Iris pigment epithelial cell (primary cell): ENCODE results near the gene MALRD1.

ENCODE experiments used
- DNase-seq: peaks from one replicate; pipeline ENCODE4 v3.0.0-alpha.2; 2011; ENCODE audit warnings: low read depth

MALRD1 gene

DNA sequence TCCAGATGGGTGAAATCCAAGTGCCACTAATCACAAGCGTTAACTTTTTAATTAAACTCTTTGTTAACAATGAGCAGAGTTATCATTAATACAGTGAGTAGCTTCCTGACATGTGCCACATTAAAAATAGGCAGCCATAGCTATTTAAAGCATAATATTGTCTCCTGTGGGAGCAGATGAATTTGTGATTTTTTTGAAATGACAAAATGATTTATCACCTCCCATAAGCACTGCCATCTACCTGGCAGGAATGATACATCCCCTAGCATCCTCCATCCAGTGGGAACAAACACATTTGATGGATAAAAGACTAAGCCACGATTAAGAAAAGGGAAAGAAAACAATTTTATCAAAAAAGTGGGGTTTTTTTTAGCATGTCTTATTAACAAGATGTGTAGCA is 605.3 kb downstream of the MALRD1 start:
- DNase-seq: no peak

DNA sequence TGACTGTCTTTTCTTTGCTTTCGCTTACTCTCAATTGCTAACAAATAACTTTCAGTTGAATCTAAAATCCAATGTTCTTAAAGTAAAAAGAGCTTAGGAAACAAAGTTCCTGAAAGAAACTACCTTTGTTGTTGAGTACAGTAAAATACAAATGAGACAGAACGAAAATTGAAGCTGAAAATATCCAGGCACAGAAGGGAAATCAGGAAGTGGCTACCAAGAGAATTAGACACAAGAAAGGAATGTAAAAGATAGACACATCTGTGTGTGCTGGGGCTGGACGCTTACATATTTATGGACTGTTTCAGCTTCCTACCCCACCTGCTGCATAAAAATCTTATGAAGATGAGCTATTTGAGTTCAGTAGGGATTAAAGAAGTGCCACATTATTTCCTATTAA is 606.0 kb downstream of the MALRD1 start:
- DNase-seq: peak; percentile 89

DNA sequence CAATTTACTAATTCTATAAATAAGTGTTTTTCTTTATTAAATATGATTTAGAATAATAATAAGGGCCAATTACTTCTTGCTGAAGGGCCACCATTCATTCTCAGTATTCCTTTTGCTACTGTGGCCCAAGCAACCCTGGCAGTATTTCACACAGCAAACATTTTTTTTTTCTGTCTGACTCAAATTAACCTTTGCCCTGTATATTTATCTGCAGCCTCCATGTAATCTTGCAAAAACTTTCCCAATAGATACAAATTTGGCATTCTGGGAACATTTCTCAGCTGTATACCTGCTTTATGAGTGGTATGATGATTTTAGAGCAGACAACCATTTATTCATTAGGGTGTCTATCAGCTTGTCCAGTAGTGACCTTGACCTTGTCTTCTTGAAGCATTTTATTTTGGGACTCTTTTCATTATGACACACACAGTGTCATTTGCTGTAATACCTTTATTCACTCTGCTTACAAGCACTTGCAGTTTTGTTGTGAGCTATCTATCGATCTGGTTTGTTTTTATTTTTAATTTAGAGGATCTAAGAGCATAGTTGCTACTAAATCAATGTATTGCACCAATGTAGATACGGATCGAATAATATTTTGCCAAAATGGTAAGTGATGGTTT is 607.9 kb downstream of the MALRD1 start:
- DNase-seq: peak; percentile 39

DNA sequence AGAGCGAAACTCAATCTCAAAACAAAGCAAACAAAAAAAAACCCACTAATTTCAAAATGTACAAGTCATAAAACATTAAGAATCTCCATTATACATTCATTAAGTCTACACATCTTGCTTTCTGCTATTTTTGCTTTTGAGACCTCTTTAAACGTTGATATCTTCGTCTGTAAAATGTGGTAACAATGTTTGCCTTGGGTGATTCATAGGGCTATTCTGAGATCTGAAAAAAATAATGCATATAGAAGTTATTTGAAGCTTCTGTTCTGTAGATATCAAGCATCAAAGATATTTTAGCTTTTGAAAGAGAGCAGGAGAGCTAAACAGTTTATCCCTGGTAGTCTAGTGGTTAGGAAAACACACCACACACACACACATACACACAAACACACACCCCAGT is 609.5 kb downstream of the MALRD1 start:
- peak; percentile 71 for DNase-seq

DNA sequence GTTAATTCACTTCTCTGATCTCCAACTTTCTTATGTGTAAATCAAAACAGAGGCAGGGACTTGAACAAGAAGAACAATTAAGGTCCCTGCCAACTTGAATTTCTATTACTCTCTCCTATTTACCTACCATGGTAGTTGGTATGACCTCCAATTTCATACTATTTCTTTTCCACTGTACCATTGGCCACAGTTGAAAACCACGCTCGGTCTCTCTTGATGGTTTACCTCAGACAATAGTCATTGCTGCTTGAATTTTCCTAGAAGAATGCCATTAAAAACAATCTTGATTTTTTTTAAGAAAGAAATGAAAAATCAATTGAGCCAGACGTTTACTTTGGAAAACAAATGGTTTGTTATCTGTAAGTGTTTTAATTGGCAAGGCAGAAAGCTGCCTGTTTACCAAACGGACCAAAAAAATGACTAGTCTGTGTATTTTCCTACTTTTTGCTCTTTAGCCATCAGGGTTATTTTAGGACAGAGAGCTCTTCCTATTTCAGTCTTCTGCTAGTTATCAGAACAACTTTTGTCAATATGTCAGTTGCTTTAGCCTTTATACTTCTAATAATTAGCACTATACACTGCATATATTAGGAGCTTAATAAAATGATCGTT is 610.1 kb downstream of the MALRD1 start:
- DNase-seq: no peak

DNA sequence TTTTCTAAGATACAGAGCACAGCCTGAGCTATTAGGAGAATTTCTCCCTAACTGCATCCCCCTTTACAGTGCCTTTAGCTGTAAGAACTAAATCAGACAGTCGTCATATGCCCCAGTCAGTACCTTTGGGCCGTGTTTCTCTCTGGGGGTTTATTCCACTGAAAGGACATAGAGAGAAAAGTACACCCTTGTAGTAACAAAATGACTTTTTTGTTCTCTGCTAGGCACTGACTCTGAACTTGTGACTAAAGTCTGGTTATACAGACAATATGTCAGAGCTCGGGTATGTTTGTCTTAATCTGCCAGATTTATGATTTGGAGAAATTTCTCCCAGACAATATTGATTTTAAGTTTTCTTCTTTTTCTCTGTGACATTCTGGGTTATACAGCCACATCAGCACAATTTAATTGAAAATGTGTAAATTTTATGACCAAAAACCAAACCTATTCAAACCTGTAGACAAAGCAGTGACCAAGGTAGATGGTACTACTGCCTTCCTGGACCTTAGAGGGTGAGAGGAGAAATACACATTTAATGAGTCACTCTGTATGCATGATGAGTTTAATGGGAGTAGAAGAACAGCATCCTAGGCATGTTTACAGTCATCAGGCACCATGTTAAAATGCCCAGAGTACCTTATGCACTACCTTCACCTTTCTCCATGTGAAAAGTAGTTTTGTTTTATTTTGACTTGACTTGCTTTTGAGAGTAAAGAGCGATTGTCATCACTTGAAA is 611.5 kb downstream of the MALRD1 start:
- DNase-seq: peak; percentile 60

DNA sequence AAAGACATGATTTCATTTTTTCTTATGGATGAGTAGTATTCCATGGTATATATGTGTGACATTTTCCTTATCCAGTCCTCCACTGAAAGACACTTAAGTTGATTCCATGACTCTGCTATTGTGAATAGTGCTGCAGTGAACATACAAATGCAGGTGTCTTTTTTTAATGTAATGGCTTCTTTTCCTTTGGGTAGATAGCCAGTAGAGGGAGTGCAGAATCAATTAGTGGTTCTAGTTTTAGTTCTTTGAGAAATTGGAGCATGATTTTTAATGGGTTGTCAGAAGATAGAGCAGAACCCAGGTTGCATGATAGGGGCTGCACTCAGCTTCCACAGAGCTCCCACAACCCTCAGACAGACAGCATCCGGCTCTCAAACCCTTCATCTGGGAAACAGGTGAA is 614.7 kb downstream of the MALRD1 start:
- no peak for DNase-seq

DNA sequence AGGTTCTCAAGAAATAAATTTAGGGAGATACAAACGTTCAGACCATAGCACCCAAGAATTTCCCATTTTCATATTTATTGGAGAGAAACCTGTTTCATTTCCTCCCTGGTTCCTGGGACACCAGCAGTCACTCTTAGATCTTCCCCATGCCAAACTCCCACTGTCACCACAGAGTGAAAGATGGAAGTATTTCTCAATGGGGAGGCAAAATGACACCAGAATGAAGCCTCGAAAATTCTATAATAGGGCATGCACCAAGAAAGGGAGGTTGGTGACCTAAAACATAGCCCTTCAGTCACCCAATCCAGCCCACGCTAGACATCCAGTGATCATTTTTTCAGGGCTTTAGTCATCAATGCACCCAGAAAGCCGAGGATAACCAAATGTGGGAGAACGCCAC is 619.5 kb downstream of the MALRD1 start:
- no peak for DNase-seq

DNA sequence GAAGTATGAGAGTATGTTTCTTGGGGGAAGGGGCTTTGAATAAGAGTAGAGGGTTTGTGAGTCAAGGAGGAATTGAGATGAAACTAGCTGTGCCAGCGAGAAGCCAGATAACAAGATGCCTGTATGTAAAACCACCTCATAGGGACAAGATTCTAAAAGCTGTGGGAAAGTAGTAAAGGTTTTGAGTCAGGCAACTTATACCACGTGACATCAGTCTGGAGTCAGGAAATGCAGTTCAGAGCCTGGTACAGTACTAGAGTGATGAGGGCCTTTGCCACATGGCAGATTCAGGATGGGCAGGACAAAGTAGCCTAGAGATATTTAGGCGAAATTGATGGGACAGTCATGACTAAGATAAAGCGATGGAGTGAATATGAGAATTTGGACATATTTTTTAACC is 627.5 kb downstream of the MALRD1 start:
- no peak for DNase-seq

DNA sequence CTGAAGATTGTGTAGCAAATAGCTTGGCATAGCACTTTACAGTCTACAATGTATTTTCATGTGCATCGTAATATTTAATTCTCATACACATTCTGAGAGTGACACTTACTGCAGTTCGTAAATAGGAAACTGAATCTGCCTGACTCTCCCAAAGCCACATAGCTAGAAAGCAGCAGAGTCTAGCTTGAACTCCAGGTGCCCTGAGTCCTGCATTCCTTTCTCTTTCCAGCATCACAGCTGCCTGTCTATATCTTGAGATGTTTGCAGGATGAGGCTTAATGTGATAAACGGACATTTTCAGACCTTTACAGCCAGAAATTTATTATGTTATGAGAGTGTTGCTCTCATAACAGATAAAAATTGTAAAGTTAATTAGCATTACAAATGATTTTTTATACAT is 634.8 kb downstream of the MALRD1 start:
- peak; percentile 76 for DNase-seq

DNA sequence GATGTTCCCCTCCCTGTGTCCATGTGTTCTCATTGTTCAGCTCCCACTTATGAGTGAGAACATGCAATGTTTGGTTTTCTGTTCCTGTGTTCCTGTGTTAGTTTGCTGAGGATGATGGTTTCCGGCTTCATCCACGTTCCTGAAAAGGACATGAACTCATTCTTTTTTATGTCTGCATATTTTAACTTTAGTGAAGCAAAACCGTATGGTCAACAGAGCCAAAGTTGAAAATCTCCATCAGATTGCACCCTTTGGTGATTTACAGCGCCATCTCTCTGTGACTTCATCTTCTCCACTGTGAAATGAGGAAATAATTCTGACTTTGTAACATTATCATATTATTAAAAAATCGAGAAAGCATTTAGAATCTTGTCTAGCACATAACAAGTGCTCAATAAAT is 635.4 kb downstream of the MALRD1 start:
- DNase-seq: peak; percentile 69

DNA sequence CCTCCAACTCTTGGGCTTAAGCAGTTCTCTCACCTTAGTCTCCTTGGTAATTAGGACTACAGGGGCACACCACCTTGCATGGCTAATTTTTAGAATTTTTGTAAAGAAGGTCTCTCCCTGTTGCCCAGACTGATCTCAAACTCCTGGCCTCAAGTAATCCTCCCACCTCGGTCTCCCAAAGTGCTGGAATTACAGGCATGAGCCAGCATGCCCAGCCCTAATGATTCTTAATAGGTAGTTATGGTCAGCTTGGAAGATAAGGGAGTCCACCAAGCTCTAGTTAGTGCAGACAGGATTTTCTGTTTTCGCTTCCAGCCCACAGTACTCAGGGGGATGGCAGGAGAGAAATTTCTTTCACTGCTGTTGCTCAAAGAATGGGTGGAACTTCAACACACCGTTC is 639.7 kb downstream of the MALRD1 start:
- DNase-seq: no peak

DNA sequence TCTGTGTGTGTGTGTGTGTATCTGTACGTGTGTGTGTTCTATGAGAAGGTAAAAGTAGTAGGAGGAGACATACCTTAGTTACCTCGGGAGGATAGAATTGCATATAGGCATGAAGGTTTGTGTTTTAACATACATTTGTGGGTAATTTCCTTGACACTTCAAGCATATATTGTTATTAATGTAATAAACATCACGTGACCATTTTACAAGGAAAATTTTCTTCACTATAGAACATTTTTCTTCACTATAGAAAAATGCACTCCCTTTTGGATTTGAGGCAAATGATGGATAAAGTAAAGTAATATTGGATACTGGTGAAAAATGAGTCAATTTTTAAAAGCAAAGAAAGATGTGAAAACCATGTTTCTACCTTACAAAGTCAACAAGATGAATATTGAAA is 640.6 kb downstream of the MALRD1 start:
- DNase-seq: no peak

DNA sequence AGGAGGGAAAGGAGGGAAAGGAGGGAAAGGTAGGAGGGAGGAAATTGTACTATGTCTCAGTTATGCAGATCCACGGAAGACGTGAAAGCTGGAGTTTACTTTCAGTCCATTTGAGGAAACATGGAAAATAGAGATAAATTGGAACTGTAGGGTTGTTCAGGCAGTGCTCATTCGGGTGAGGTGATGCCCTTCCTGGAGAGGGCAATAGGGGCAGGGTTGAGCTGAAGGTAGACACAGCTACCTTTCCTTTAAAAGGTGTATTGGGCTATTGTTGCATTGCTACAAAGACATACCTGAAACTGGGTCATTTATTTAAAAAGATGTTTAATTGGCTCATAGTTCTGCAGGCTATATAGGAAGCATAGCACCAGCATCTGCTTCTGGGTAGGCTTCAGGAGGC is 650.7 kb downstream of the MALRD1 start:
- no peak for DNase-seq

DNA sequence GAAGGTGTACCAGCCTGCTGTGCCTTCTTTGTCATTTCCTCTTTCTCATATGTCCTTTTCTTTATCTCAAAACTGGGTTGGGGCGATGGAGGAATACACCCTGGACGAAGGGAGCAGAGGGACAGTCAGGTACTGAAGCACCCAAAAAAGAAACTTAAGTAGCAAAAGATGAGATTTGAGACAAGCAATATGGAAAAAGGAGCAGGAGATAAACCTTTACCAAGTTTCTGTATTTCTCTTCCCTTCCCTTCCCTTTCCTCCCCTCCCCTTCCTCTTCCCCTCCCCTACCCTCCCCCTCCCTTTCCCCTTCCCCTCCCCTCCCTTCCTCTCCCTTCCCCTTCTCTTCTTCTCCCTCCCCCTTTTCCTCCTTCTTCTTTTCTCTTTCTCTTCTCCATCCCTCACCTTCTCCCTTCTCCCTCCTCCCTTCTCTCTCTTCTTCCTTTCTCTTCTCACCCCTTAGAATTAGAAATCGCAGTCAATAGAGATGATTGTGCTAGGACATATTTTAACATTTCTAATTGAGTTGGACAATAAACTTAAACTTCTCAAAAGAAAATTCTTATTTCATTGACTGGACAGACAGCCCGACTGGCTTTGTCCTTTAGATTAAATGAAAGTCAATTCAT is 652.9 kb downstream of the MALRD1 start:
- DNase-seq: no peak

DNA sequence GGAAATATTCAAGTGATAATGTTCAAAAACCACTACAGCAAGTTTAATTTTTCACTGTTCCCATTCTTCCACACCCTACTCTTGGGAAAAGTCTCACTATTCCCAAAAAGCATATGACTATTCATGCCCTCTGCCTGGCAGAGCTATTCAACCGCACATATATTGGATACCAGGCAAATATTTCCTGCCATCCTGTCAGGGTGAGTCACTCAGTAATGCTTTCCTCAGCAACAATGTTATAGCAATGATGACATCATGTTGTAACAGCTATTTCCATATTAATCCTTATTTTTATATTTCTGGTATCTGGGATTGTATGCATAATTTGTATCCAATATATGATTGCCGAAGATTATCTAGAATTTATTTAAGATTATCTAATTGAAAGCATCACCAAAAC is 653.6 kb downstream of the MALRD1 start:
- DNase-seq: peak; percentile 77

DNA sequence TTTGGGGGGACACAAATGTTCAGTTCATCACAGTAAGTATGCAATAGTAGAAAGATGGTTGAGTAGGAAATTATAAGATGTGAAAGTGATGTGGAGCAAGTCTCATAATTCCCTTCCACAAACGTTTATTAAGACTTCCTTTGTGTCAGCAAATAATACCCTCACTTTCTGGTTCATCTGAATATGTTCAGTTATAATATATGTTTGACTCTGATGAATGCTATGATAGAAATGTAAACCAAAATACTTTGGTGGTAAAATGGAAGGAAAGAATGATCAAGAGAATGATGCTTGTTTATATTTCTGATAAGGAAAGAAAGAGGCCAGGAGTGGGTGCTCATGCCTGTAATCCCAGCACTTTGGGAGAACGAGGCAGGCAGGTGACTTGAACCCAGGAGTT is 655.9 kb downstream of the MALRD1 start:
- peak; percentile 77 for DNase-seq

DNA sequence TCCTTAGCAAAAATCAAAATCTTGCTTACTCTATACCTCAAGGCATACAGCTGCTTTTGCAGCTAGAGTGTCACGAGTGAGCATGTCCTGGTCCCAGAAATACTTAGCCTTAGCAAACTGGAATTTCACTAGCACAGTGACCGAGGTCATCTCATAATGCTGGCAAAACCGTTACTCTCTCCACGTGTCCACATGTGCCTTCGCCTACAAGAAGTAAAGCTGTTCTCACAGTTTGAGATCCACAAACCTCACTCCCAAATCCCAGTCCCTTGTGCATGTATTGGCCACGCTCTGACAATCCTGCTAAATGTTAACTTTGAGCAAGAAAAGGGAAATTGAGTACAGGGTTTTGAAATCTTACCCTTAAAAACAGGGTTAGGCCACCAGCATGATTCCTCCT is 656.6 kb downstream of the MALRD1 start:
- DNase-seq: no peak

DNA sequence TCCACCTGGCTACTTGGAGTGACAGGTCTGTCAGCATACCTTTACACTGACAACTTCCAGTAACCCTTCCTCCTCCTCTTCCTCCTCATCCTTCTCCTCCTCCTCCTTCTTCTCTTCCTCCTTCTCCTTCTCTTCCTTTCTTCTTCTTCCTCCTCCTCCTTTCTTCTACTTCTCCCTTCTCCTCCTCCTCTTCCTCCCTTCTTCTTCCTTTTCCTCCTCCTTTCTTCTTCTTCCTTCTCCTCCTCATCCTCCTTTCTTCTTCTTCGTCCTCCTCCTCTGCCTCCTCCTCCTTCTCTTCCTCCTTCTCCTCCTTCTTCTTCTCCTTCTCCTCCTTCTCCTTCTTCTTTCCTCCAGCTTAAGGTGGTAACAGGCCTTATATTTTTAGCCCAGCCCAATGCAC is 658.3 kb downstream of the MALRD1 start:
- no peak for DNase-seq

DNA sequence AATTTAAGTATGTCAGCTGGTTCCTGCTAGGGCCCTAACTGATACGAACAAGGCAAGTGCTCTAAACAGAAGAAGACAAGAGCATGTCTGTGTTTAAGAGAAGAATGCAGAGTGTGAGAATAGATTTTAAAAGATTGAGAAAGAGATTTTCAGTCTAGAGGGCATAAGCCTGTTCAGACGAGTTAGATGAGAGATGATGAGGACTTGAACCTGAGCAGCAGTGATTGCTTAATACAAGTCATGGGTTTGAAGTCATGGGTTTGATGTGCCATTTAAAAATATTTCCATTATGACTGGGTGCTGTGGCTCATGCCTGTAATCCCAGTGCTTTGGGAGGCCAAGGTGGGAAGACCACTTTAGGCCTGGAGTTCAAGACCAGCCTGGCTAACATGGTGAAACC is 658.8 kb downstream of the MALRD1 start:
- DNase-seq: no peak

DNA sequence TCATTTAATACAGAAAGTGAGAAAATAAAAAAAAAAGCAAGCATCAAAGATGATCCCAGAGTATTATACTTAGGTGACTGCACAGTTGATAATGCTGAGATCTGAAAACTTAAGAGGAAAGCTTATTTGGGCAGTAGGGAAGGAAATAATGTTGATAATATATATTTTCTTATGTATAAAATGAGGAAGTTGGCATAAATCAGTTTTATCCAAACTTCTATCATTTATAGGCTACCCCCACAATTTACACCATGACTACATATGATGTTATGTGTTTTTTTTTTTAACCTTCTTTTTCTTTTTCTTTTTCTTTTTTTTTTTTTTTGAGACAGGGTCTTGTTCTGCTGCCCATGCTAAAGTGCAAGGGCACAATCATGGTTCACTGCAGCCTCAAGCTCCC is 659.4 kb downstream of the MALRD1 start:
- no peak for DNase-seq

DNA sequence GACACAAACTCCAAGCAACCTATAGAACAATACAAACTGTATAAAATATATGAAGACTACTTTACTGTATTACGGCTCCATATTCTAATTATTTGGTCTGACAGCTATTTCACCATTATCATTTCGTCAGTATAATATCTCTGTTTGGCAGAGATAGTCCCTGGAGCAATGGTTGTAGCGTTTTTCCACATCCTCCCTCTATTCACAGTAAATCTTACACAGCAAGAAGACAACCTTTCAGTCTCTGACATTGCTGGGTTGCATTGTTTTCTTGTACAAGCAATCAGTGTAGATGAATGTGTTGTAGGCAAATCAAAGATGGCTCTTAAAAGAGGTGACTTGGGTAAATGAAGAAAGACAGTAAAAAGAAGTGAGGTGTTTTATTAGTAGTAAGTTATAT is 662.0 kb downstream of the MALRD1 start:
- DNase-seq: no peak

DNA sequence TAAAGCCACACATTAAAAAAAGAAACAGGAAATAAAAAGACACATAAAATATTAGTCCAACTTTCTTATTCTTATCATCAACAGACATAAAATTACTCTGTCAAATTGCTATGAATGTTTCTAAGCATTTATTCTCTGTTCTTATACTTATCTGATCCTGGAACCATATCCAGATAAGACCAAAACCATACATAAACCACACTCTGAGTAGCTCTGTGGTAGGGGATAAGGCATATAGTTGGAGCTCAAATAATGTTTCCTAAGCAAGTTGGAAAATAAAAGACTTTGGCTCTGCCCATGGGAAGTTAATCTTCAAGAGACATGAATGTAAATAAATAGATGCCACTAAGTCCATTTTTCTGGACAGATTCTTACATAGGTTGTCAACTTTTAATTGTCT is 664.6 kb downstream of the MALRD1 start:
- DNase-seq: no peak
